Testis (tissue), 2 donors: ENCODE results near the gene CACTIN.

Experiments
- CTCF ChIP-seq, 3 experiments: fragments of 450-650 bp in 2 of 3; fragments of 200-600 bp in 1 of 3; sonication (generic) in 1 of 3; IDR thresholded peaks; one replicate each; pipeline ENCODE4 v1.5.1; 2016 to 2019; ENCODE audit warnings: antibody characterized with exemption in 3 of 3, mild to moderate bottlenecking in 2 of 3, moderate library complexity in 1 of 3
- POLR2A ChIP-seq: fragments of 450-650 bp; IDR thresholded peaks from one replicate; pipeline ENCODE4 v1.6.1; 2017; ENCODE audit warnings: antibody characterized with exemption, mild to moderate bottlenecking, moderate library complexity

DNA sequence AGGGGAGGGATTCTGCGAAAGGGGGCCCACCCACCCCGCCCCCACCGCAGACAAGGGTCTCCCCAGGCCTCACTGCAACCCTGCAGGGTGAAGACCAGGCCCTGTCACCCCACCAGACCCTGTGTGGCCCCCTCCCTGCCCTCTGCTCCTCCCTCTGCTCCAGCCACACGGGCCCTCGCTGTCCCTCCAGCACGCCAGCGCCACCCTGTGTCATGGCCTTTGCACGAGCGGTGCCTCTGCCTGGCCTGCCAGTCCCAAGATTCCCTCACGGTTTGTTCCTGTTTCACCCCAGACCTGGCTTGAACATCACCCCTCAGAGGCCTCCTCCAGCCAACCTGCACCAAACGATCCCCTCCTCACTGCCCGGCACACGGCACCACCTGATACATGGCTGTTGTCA, 46.4 kb upstream of the CACTIN start:
- TF ChIP-seq CTCF (IDR thresholded peaks at IDR 0.05) (no peak), POLR2A (no peak)
